Activated T-cell treated with anti-CD3 and anti-CD28 coated beads for 1 hour (primary cell): ENCODE measurements around the gene KRT7.

Experiments used
- DNase-seq: peaks from one replicate; pipeline ENCODE4 v3.0.0-alpha.2; 2020; ENCODE audit warnings: low read depth

Gene KRT7

DNA sequence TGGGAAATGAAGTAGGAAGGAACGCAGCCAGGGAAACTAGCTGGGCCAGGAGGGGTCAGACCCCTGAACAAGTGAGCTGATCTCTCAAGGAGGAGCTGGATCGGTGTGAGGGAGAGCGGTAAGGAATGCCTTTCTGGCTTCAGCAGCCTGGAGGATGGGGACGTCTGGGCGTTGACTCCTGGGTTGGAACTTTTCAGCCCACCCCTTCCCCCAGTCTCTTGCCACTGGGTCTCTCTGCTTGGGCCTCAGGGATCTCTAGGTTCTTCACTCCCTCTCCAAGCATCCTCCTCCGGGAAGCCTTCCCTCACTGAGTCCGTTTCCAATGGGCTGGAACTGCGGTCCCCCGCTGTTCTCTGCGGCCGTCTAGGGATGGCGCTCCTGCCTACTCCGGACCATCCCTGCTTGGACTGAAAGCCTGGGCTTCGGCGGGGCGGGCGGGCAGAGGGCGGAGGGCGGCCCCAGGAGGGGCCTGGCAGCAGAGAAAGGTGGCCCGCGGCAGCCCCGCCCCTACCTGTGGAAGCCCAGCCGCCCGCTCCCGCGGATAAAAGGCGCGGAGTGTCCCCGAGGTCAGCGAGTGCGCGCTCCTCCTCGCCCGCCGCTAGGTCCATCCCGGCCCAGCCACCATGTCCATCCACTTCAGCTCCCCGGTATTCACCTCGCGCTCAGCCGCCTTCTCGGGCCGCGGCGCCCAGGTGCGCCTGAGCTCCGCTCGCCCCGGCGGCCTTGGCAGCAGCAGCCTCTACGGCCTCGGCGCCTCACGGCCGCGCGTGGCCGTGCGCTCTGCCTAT, at the start of gene KRT7:
TSS of gene KRT7 (plus strand) at position 570 of the 788 bp plus-strand sequence. CDS start at position 624, 54 bp downstream.
- no peak for DNase-seq

DNA sequence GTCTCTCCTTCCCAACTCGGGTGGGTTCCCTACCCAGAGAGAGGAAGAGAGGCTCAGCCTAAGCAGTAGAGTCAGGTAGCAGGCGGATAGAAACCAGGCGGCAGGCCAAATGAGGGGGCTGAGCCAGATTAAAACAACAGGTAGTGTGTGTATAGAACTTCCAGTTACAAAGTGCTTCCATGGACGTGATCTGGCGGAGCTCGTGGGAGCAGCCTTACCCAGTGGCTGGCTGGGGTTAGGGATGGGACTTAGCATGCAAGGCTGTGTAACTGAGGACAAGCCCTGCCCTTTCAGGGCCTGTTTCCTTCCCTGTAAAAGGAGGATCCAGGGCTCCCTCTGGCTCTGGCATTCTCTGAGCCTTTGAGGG, 49.5 kb upstream of the KRT7 start:
- no peak for DNase-seq

- no peak for DNase-seq
Measured at GRCh38 chr12:52183971-52184370, 49.1 kb upstream of the KRT7 start.

DNA sequence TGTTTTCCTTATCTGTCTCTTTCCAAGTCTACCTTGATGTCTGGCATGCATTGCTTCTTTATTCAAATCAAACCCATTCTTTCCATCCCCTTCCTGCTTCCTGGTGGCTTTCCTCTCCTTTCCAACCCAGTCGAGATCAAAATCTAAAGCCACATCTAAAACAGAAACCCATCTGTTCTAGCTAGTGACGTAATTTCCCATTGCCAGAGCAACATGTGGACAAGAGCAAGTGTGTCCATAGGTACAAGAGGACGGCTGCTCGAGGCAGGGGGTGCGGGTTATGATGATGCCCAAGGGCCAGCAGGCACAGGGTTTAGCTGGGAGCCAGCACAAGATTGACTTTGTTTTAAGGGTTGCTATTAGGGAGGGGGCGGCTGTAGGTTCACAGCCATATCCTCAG, 48.2 kb upstream of the KRT7 start:
- no peak for DNase-seq

- DNase-seq = no peak
Measured at GRCh38 chr12:52185400-52185967, 47.6 kb upstream of the KRT7 start.

- DNase-seq = no peak
Measured at GRCh38 chr12:52186118-52186840, 46.8 kb upstream of the KRT7 start.

- no peak for DNase-seq
Measured at GRCh38 chr12:52187206-52187605, 45.8 kb upstream of the KRT7 start.

DNA sequence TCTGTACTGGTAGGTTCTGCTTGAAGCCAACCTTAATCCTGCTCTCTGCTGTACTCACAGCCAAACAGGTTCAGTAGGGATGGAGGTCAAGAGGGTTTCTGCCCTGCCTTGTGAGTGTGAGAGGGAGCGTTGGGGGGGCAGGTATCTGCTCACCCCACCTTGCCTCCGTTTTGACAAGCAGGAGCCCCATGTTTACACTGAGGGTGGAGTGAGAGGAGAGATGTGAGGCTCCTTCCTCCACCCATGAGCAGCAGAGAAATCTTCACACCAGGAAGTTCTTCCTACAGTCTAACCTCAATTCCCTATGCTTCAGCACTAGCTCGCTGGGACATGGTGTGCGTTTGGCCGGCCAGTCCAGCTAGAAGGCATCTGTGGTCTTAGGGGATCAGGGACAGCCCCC, 45.4 kb upstream of the KRT7 start:
- DNase-seq = no peak

GRCh38 chr12:52188658-52189057, 44.4 kb upstream of the KRT7 start:
- DNase-seq = no peak

- DNase-seq = no peak
Measured at GRCh38 chr12:52189376-52190174, 43.5 kb upstream of the KRT7 start.

DNA sequence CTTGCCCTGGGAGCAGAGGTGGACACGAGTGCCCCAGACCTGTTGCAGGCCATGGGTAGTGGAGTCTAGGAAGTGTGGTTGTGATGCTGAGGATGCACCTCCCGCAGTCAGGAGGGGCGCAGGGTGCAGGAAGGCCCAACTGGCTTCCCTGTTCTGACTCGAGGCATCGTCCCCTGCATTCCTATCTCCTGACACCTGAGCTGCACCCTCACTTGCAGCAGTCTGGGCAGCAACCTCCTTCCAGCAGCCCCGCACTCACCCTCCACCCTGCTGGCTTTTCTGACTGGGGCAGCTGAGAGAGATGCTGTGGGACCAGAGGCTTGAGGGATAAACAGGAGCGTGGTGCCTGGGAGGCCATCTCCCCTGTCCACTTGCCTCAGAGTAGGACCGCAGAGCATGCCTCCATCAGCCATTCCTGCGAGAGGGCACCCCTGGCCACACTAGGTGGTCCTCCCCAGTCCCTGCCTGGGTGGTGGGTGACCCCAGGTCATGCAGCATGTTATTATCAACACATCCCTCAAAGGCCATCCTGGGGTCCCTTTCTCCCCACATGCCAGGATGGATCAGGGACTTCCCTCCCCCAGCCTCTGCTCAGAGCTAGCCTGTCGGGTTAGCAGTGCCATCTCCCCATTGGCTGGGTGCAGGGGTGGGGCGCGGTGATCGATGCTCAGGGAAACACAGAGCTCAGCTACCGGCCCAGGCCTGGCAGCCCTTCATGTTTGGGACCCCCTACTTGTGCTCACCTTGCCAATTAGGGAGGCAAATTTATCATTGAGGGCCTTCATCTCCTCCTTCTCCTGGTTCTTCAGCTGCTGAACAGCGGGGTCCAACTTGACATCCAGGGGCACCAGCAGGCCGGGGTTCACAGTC, 41.9 kb upstream of the KRT7 start:
- no peak for DNase-seq

GRCh38 chr12:52191841-52192791, 40.9 kb upstream of the KRT7 start, which contains the start of gene KRT80:
Gene KRT80, minus strand, starts transcription at chr12:52192014. Its CDS starts 112 bp downstream, at chr12:52191902.
- DNase-seq = peak; percentile 7

DNA sequence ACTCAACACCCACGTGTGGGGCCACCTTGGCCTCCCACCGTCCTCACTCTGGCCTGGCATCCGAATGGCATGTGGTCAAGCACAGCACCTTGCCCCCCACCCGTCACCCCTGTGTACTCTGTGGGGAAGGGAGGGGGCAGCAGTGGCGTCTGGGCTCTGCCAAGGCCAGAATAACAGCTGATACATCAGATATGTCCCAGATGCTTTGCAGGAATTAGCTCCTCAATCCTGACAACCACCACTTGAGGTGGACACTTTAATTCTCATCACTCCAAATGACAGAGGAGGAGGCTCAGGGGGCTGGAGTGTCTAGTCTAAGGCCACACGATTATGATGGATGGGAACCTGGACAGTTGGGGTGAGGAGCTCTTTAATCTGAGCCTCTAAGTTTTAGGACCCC, 39.5 kb upstream of the KRT7 start:
- no peak for DNase-seq

DNA sequence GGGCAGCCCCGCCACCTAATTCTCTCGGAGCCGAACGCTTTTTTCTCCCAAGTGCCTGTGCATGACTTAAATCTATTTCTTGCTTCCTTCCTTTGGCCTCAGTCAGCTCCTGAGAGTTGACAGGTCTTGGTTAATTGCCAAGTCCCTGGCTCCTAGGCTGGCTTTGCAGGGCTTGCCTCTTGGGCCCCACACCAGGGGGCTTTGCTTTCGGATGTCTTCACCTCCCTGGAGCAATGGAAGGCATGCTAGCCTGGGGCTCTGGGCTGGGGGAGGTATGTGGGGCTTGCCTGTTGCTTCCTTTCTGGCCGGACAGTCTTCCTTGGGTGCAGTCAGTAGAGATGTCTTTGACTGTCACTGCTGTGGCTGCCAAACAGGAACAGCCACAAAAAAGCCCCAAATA, 39.1 kb upstream of the KRT7 start:
- DNase-seq = no peak

DNA sequence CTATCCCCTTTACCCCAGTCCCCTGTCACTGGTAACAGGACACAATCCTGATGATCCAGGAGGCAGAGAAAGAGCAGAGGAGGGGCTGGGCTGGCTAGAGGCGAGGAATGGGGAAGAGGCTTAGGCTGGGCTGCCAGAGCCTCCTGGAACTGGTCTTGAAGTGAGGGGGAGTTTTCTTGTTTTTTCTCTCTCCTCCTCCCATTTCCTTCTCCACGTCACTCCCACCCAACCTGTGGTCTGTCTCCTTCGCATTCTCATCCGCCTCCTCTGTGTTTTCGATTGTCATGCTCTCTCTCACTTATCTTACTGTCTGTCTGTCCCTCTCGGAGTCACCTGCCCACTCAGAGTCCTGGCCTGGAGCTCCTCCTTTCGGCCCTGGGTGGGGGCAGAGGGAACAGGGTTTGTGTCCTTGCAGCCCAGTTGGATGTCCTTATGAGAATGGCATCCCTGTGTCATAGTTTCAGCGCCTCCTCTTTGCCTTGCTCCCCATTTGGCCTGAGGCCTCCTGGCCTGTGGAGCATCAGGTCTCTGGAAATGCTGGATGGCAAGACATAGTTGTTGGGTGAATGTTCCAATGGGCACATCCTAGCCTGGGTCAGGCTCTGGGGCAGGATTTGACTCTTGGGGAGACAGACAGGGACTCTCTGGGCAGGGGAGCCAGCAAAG, 37.8 kb upstream of the KRT7 start:
- no peak for DNase-seq

DNA sequence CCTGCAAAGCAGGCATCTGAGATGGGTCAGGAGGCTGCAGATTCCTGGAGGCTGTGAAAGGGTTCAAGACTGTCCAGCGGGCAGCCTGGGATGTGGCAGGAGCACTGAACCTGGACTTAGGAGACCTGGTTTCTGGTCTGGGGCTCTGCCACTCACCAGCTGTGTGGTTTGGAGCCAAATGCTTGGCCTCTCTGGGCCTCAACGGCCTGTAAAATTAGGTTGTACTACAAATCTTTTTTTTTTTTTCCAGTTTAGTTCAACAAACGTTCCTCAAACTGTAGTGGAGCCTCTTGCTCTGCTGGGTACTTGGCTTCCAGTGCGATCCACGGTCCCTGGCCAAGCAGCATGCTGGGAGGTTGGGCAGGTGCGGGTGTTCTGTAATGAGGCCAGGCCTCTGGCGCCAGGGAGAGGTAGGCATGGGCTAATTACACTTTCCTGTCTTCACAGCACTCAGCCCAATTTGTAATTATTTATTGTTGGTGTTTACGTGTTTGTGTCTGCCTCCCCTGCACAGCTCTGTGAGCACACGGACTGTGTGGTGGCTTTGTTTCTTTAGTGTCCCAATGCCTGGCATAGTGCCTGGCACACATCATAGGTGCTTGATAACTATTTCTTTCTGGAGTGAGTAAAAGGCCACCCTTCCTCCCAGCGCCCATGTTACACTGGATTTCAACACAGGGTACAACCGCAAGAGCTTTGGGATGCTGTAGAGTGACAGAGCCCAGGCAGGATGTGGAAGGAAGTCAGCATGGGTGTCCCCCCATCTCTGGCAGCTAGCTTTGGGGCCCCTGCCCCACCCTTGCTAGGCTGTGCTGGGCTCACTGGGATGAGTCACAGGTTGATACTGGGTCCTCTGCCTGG, 35.4 kb upstream of the KRT7 start:
- DNase-seq = no peak

GRCh38 chr12:52198454-52199215, 34.4 kb upstream of the KRT7 start:
- DNase-seq = no peak
